ENCODE data around the gene CAMK2N2. TPM values are rescaled to one million over a fixed set of nuclear protein-coding genes. Genes with fewer than 3 reads are reported as not detected.
"Not testable (repeated sequence)": the region's sequence is repeated elsewhere in the genome, so short reads cannot be mapped to it uniquely, and the experiment has no call there.

Gene CAMK2N2
- total RNA-seq, 1 donor, result not detected

- Histone ChIP-seq H3K4me3 (ENCODE audit: low read length) (no peak overlapping the region), H3K9me3 (ENCODE audit: low read depth, low read length) (no peaks in the 10 kb centered on the region), H3K27me3 (ENCODE audit: insufficient read depth, low read length) (no peaks in the 10 kb centered on the region), H3K4me1 (ENCODE audit: insufficient read depth, low read length) (peaks cover 5% of the 10 kb centered on the region)
Measured at GRCh38 chr3:184284696-184285095, 23.3 kb upstream of the CAMK2N2 start.

- Histone ChIP-seq H3K4me1 (ENCODE audit: insufficient read depth, low read length) (peaks cover 5% of the 10 kb centered on the region), H3K27me3 (ENCODE audit: insufficient read depth, low read length) (no peaks in the 10 kb centered on the region), H3K9me3 (ENCODE audit: low read depth, low read length) (no peaks in the 10 kb centered on the region), H3K4me3 (ENCODE audit: low read length) (no peak overlapping the region)
Measured at GRCh38 chr3:184283681-184284080, 22.3 kb upstream of the CAMK2N2 start.

- H3K4me3 ChIP-seq (ENCODE audit: low read length), result no peak overlapping the region
- H3K27me3 ChIP-seq (ENCODE audit: insufficient read depth, low read length), result peaks cover 3% of the 10 kb centered on the region
- H3K9me3 ChIP-seq (ENCODE audit: low read depth, low read length), result no peaks in the 10 kb centered on the region
- peaks cover 5% of the 10 kb centered on the region for H3K4me1 ChIP-seq (ENCODE audit: insufficient read depth, low read length)
Measured at GRCh38 chr3:184282941-184283340, 21.6 kb upstream of the CAMK2N2 start.

- no peaks in the 10 kb centered on the region for H3K4me1 ChIP-seq (ENCODE audit: insufficient read depth, low read length)
- H3K9me3 ChIP-seq (ENCODE audit: low read depth, low read length), result no peaks in the 10 kb centered on the region
- H3K4me3 ChIP-seq (ENCODE audit: low read length), result no peak overlapping the region
- H3K27me3 ChIP-seq (ENCODE audit: insufficient read depth, low read length), result peaks cover 34% of the 10 kb centered on the region
Measured at GRCh38 chr3:184277366-184277765, 16.0 kb upstream of the CAMK2N2 start.

- Histone ChIP-seq H3K9me3 (ENCODE audit: low read depth, low read length) (no peaks in the 10 kb centered on the region), H3K4me3 (ENCODE audit: low read length) (no peak within 1 kb of the TSS), H3K4me1 (ENCODE audit: insufficient read depth, low read length) (no peaks in the 10 kb centered on the region), H3K27me3 (ENCODE audit: insufficient read depth, low read length) (peaks cover 34% of the 10 kb centered on the region)
Measured at GRCh38 chr3:184275961-184276910, 14.9 kb upstream of the CAMK2N2 start, which contains the start of gene ECE2. ECE2 (plus strand) TSS chr3:184276022; CDS start chr3:184276154, 132 bp downstream.

GRCh38 chr3:184275381-184275701 lies 14.0 kb upstream of the CAMK2N2 start:
- peaks cover 34% of the 10 kb centered on the region for H3K27me3 ChIP-seq (ENCODE audit: insufficient read depth, low read length)
- H3K4me1 ChIP-seq (ENCODE audit: insufficient read depth, low read length), result no peaks in the 10 kb centered on the region
- no peaks in the 10 kb centered on the region for H3K9me3 ChIP-seq (ENCODE audit: low read depth, low read length)
- H3K4me3 ChIP-seq (ENCODE audit: low read length), result no peak overlapping the region

GRCh38 chr3:184272269-184272668 lies 10.9 kb upstream of the CAMK2N2 start:
- H3K4me3 ChIP-seq (ENCODE audit: low read length), result no peak overlapping the region
- H3K4me1 ChIP-seq (ENCODE audit: insufficient read depth, low read length), result no peaks in the 10 kb centered on the region
- peaks cover 35% of the 10 kb centered on the region for H3K27me3 ChIP-seq (ENCODE audit: insufficient read depth, low read length)
- no peaks in the 10 kb centered on the region for H3K9me3 ChIP-seq (ENCODE audit: low read depth, low read length)

GRCh38 chr3:184267249-184267648 lies 5.9 kb upstream of the CAMK2N2 start:
- not testable (repeated sequence) for H3K4me1 ChIP-seq (ENCODE audit: insufficient read depth, low read length); H3K9me3 ChIP-seq (ENCODE audit: low read depth, low read length); H3K4me3 ChIP-seq (ENCODE audit: low read length)
- H3K27me3 ChIP-seq (ENCODE audit: insufficient read depth, low read length), result peaks cover 33% of the 10 kb centered on the region

- Histone ChIP-seq H3K4me1 (ENCODE audit: insufficient read depth, low read length) (peaks cover 27% of the 10 kb centered on the region), H3K9me3 (ENCODE audit: low read depth, low read length) (no peaks in the 10 kb centered on the region), H3K27me3 (ENCODE audit: insufficient read depth, low read length) (peaks cover 49% of the 10 kb centered on the region), H3K4me3 (ENCODE audit: low read length) (no peak overlapping the region)
Measured at GRCh38 chr3:184262764-184263179, 1.4 kb upstream of the CAMK2N2 start.

GRCh38 chr3:184261854-184262763 lies 756 bp upstream of the CAMK2N2 start:
- peaks cover 27% of the 10 kb centered on the region for H3K4me1 ChIP-seq (ENCODE audit: insufficient read depth, low read length)
- no peak overlapping the region for H3K4me3 ChIP-seq (ENCODE audit: low read length)
- peaks cover 46% of the 10 kb centered on the region for H3K27me3 ChIP-seq (ENCODE audit: insufficient read depth, low read length)

GRCh38 chr3:184260724-184261269 lies 556 bp downstream of the CAMK2N2 start:
- H3K27me3 ChIP-seq (ENCODE audit: insufficient read depth, low read length), result peaks cover 42% of the 10 kb centered on the region
- no peaks in the 10 kb centered on the region for H3K9me3 ChIP-seq (ENCODE audit: low read depth, low read length)

More at GRCh38 chr3:184261854-184262763, 756 bp upstream of the CAMK2N2 start:
- no peaks in the 10 kb centered on the region for H3K9me3 ChIP-seq (ENCODE audit: low read depth, low read length)

GRCh38 chr3:184259878-184260723 lies 1.3 kb downstream of the CAMK2N2 start:
- H3K27me3 ChIP-seq (ENCODE audit: insufficient read depth, low read length), result peaks cover 42% of the 10 kb centered on the region
- H3K4me3 ChIP-seq (ENCODE audit: low read length), result no peak overlapping the region
- no peaks in the 10 kb centered on the region for H3K9me3 ChIP-seq (ENCODE audit: low read depth, low read length)
- peaks cover 27% of the 10 kb centered on the region for H3K4me1 ChIP-seq (ENCODE audit: insufficient read depth, low read length)

More at GRCh38 chr3:184260724-184261269, 556 bp downstream of the CAMK2N2 start:
- Histone ChIP-seq H3K4me1 (ENCODE audit: insufficient read depth, low read length) (peaks cover 27% of the 10 kb centered on the region), H3K4me3 (ENCODE audit: low read length) (no peak overlapping the region)

- H3K4me3 ChIP-seq (ENCODE audit: low read length), result no peak overlapping the region
- no peaks in the 10 kb centered on the region for H3K9me3 ChIP-seq (ENCODE audit: low read depth, low read length)
- peaks cover 36% of the 10 kb centered on the region for H3K27me3 ChIP-seq (ENCODE audit: insufficient read depth, low read length)
- peaks cover 27% of the 10 kb centered on the region for H3K4me1 ChIP-seq (ENCODE audit: insufficient read depth, low read length)
Measured at GRCh38 chr3:184259396-184259877, 1.9 kb downstream of the CAMK2N2 start.

- Histone ChIP-seq H3K27me3 (ENCODE audit: insufficient read depth, low read length) (peaks cover 33% of the 10 kb centered on the region), H3K9me3 (ENCODE audit: low read depth, low read length) (no peaks in the 10 kb centered on the region), H3K4me3 (ENCODE audit: low read length) (no peak overlapping the region), H3K4me1 (ENCODE audit: insufficient read depth, low read length) (peaks cover 27% of the 10 kb centered on the region)
Measured at GRCh38 chr3:184258926-184259325, 2.4 kb downstream of the CAMK2N2 start.

Data from mononuclear cell (primary cell).